EH (cell line): ENCODE data around the gene LRRC8C.
A peak's percentile ranks its signal among the peaks of the same experiment; 100 is the strongest.
"Not testable (repeated sequence)": the region's sequence is repeated elsewhere in the genome, so short reads cannot be mapped to it uniquely, and the experiment has no call there.

Experiments used
- DNase-seq: peaks from one replicate; pipeline ENCODE4 v3.0.0-alpha.2; 2015; ENCODE audit warnings: low read depth

LRRC8C gene

DNA sequence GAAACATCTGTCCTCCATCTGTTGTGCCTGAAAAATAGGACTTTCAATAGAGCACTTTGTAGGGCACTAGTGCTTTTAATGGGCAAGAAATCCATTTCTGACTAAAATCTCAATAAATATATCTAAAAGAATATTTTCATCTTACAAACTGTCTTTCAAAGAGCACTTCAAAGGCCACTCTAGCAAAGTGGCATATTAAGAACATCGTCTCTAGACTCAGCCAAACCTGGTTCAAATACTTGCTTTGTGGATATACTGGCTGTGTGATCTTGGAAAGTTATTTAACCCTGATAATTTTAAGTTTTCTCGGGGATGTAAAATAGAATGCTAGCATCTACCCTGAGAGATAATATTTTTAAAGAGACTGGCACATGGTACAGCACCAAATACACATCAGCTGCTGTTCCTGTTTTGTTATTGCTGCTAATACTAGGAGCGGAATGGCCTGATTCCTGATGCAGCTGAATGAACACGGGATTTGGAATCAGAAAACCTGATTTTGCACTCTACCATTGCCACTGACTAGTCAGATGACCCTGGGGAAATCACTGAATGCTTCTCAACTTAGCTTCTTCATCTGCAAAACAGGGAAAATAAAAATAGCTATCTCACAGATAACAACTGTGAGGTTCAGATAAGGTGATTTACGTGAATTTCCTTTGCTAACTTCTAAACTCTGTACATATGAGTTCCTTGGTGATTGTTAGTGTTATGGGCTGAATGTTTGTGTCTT is 25.2 kb upstream of the LRRC8C start:
- no peak for DNase-seq

DNA sequence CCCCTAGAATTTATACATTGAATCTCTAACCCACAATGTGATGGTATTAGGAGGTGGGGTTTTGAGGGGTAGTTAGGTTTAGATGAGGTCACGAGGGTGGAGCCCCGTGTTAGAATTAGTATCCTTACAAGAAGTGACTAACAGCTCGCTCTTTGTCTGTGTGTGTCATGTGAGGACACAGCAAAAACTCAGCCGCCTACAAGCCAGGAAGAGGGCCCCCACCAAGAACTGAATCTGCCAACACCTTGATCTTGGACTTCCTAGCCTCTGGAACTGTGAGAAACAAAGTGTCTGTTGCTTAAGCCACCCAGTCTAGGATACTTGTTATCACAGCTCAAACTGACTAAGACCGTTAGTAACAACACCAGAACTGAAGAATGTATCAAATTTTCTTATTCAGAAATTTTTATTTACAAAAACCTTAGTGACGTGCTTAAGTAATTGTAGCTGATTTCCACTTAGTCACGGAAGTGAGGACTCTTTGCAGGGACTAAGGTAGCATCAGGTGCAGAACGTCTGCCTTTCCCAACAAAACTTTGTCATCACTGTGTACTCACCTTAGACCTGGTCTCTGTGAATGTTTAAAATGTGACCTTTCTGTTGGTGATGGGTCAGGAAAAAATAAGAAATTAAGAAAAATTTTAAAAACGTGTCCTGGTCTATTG is 24.5 kb upstream of the LRRC8C start:
- DNase-seq, result no peak

DNA sequence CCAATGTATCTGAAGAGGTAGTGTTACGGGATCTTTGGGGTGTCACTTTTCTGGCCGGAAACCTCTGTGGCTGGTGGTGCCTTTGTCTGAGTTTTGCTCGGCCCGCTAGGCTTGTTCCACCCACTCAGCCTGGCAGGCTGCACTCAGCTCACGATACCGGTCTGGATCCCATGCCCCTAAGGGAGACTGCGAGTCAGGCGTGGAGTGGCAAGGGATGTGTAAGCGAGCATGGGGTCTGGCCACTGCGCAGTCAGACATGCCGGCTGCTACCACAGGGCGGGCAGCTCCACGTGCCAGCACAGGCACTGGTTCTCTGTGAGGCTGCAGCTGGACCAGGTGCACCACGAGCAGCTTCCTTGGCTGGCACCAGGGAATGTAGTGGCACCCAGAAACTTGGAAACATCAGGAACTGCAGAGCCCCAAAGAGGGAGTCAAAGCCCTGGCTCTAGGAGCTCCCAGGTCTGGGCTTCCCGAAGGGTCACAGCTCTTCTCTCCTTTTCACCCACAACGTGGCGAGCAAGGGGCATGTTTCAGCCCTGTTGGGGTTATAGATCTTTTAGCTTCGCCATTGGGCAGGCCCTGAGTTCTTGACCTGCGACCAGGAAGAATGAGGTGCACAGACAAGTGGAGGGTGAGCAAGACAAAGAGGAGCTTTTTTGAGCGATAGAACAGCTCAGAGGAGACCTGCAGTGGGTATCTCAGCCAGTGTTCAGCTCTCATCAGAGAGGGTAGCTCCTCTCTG is 23.8 kb upstream of the LRRC8C start:
- DNase-seq, result no peak

DNA sequence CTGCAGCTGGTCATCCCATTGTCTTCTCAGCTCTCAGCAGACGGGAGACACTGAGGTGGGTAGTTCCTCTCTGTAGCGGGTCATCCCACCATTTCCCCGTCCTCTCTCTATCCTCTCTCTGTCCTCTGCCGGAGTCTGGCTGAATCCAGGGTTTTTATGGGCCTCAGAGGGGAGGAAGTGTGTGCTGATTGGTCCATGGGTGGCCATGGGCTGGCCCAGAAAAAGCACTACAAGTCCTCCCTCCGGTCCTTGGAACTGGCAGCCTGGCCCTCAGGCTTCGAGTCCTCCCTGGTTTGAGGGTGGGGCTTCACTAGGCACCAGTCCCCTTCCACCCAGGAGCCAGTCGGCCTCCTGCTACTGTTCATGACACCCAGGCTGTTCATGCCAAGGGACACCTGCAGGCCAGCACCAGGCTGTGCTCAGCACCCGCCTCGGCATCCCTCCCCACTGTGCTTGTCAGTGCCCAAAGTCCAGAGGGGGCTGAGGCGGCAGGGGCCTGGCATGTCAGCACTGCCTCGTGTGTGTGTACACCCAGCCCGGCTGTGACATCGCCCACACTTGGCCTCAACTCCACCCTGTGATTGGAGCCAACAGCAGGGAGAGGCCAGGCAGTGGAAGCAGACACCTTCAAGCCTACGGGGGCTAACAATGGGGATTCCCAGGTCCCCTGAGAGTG is 23.0 kb upstream of the LRRC8C start:
- DNase-seq, result no peak

DNA sequence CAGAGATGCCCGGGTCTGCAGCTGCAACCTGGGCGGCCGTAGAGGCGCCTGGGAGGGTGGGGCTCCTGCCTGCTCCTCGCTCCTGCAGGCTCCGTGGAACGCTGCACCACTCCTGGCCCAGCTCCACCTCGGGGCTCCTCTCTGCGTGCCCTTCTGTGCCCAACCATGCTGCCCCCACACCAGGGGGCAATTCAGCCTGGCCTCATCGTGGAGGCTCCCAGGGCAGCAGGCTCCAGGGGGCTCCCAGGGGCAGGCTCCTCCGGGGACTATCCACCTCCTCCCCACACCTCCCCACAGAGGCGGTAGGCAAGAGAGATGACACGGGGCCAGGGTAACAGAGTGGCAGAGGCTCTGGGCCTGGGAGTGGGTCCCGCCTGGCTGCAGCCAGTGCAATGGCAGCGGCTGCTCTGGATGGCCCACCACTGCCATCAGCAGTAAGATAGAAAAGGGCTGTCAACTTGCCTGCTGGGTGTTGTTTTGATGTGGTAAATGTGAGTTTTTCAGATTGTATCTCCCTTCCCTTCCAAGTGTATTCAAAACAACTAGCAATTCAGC is 22.4 kb upstream of the LRRC8C start:
- no peak for DNase-seq

DNA sequence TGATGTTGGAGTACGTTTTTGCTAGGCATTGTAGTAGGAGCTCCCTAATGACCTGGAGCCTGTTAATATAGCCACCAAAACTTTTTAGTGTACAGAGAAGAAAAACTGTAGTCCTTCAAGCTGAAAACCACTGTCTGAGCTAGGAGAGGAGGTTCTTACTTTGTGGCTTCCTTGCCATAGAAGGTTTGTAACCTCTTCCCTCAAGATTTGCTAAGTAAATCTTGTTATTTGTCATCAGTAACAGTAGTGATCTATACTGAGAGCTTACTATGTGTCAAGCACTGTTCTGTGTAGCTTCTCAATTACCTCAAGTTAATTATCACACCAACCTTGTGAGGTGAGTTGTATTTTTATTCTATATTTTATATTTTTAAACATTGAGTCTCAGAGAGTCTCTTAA is 21.2 kb upstream of the LRRC8C start:
- DNase-seq, result no peak

DNA sequence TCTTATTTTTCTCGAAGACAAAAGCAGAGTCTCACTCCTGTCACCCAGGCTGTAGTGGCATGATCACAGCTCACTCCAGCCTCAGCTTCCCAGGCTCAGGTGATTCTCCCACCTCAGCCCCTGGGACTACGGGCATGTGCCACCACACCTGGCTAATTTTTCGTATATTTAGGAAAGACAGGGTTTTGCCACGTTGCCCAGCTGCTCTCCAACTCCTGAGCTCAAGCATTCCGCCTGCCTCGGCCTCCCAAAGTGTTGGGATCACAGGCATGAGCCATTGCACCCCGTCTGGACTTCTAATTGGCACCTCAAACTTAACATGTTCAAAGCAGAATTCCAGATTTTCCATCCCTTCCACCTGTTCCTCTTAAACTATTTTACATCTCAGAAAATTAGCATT is 19.0 kb upstream of the LRRC8C start:
- DNase-seq, result no peak

DNA sequence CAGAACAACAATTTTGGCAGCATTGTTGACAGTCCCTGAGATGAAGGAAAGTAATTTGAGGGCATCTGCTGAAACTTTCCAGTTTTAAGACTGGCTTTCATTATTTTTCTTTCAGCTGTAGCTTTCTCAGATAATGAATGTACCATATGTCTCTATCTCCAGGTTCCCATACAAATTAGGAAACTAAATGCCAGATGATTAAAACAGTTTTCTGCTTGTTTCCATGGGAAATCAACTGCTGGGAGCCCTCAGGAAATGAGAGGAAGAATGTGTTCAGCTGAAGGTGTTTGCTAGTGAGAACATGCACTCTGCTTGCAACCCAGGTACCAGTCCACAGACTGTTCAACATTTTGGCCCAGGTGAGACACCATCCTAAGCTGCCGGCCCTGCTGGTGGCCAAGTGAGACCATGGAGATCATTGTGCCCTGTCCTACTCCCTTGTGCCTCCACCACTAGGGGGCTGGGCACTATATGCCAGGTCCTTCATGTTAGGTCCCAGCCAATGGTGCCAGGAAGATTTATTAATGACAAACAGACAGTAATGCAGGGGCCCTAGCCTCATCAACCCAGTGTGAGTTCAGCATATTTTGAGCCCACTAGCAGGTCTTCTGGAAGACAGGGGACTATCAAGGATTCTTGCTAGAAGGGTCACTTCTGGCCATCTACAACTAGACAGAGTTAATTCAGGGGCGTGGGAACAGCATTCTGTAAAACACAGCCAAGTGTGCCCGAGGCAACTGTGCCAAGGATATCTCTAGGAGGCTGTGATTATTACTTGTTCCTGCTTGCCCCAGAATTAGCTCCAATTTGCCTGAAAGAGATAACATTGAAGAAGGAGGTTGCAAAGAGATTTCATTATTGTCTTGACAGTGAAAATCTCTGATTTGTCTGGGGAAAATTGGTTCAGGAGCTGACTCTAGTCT is 17.0 kb upstream of the LRRC8C start:
- DNase-seq, result peak; percentile 31

DNA sequence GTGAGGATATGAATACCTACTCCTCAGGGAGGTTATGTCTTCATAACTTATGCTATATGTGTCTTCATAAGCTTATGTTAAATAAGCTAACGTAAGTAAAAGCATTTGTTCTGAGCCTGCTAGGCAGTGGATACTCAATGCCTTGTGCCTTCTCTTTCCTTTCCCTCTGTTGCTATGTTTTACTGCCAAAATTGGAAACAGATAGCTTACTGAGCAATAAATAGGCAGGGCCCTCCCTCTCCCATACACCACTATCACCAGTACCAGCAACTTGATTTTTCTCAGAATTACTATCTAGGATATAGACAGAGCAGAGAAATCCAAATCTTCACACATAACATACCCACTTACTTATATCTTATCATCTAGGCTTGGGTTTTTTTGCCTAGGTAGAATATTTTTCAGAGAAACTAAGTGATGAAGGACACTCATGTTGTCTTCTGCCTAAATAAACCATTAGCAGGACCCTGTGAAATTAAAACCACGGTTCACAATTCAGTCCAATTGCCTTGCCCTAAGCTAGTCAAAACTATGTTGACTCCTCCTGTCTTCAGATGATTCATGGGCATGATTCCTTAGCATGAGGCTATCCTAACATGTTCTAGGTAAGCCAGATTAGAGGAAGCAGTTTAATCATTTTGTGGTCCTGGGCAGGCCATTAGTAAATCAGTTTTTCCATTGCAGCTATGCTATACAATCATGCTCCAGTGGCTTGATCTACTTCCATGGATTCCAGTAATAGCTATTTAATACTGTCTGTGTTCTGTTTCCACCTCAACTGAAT is 15.9 kb upstream of the LRRC8C start:
- DNase-seq, result no peak

DNA sequence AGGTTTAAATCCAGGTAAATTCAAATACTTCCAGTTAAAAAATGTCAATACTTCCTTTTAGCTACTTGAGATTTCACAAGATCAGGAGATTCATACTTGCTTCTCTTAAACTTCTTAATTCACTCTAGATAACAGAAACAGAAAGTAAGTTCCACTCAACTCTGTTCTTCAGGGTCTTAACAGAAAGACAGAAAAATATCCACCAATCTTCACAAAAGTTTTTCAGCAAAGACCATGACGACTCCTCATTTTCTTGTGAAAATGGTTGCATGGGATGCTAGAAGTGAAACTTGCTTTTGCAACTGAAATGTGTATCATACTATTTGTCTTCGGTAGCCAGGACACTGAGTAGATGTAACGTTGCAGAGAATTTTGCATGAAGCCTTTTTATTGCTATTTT is 12.3 kb upstream of the LRRC8C start:
- DNase-seq, result no peak

DNA sequence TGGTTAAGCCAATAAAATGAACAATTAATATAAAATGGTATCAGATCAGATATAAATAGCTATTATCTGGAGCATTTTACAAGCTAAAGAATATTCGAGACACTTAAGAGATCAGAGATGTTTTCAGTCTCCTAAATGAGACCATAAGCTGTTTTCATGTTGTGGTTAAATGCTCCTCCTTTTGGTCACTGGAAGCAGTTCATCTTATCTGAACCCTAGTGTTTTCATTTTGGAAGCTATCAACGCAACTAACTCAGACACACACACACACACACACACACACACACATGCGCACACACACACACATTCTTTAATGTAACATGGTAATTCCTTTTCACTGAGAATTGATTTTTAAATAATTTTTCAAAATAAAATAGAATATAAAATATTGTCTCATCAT is 10.0 kb upstream of the LRRC8C start:
- DNase-seq, result no peak

DNA sequence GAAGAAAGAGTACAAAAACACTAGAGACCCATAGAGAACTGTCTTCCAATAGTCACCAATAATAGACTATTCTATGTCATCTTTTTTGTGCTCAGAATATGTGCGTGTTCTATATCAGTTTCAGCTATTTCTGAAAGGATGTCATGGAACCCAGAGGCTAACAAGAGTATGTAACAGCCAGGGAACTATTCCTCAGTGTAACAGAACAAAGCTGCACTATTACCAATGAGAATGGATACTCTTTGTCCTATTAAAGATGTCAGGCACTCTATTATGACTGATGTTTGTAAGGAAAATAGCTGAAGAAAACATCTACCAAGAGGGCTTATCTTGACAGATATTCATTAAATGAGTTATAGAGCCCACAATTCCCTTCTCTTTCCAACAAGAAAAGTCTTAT is 8.6 kb upstream of the LRRC8C start:
- DNase-seq, result no peak

DNA sequence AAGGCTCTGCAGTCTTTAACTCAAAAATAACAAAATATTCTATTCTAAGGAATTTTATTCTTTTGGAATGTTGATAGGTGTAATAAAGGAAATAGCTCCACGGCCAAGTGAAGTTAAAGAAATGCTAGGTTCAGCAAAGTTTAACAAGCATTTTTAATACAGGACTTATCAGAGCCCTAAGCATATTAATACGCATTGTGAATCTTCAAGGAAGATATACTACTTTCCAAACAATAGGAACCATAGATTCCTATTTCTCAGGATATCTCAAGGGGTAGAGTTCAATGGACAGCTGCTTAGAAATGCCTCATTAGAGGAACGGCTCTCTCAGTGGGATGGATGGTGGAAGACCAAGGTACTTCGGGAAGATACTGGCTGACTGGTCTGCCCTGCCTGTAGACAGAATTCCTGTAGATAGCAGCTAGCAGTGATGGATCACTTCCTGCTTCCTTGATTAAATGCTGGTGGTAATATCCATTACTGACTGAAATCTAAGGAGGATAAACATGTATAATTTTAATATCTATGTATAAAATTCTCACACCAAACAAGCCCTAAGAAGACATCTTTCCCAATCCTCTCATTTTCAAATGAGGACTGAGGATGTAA is 8.1 kb upstream of the LRRC8C start:
- no peak for DNase-seq

DNA sequence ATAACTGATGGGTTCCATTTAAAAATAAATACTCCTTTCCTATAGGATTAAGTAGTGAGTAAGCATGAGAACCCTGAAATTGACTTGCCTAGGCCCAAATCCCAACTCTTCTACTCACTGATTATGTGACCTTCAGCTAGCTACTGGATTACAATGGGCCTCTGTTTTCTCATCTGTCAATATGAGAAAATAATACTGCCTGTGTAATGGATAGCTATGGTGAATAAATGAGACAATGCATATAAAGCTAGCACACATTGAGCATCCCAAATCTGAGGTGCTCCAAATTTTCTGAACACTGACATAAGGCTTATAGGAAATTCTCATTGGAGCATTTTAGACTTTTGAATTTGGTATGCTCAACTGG is 5.3 kb upstream of the LRRC8C start:
- DNase-seq, result no peak

DNA sequence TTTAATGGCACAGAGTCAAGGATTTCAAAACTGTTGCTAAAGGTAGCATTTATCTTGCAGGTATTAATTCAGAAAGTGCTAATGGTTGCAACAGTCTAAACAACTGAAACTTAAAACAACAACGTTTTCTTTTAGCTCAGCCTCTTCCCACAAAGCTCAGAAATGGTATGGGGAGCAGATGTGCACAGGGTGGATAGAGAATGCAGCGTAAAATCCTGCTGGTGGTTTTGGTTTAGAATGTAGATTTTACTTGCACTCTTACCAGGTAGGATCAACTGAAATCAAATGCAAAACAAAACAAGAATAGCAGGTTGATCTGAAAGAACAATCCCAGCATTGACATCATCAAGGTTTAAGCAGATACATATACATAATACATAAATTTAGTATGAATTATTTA is 3.8 kb upstream of the LRRC8C start:
- no peak for DNase-seq

DNA sequence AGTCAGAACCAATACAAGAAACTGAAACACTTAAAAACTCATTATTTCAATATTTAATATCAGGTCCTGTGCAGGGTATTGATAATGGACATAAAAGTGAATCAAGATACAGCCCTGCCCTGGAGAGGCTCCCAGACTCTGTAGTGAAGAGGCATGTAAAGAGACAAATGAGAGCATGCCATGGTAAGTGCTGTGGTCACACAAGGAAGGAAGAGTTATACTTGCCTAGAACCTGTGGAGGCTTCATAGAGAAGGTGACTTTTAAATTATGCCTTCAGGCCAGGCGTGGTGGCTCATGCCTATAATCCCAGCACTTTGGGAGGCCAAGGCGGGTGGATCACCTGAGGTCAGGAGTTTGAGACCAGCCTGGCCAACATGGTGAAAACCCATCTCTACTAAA is 3.3 kb upstream of the LRRC8C start:
- DNase-seq, result not testable (repeated sequence)

DNA sequence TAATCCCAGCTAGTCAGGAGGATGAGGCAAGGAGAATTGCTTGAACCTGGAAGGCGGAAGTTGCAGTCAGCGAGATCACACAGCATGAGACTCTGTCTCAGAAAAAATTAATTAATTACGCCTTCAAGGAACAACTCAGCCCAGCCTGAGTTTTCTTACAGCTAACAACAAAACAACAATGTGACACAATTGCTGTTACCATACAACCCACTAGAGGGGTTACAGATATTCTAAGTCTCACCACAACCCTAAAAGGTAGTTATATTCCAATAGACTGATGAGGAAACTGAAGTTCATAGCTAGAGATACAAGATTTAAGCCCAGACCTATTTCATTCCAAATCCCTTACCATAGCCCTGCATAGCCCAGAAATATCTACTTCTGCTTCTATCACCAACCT is 2.9 kb upstream of the LRRC8C start:
- DNase-seq, result no peak

DNA sequence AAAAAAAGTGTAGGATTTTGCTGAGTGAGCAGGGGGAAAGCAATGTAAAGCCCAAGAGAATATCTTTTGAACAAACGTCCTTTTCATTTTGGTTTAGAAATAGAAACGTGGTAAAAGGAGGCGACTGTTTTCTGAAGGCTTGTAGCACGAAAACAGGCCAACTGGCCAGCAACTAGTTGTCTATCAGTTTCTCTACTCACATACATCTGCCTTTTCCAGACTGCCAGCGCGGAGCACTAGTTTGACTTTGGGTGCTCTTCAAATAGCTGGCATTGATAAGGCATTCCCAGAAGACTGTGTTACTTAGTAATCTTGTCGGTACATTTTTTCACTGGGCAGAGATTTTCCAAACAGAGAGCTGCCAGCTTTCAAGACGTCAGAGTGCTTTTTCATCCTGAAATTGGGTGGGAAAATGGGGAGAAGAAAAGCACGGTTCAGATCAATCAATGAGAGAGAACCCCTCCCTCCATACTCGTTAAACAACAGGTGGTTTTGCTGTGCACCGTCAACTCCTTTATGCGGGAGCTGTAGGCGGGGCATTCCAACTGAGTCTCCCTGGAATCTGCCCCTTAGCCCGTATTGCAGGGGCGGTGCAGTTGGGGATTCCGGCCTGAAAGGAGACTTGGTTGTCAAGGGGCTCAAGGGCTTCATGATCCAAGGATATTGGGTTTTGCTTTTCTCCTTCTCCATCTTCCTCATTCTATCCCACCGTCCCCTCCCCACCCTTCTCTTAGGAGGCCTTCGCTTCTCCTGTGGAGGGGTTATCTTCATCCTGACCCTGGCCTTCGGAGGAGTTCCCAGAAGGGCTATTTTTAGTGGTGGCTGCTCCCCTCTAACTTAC is 884 bp upstream of the LRRC8C start:
- DNase-seq, result no peak

DNA sequence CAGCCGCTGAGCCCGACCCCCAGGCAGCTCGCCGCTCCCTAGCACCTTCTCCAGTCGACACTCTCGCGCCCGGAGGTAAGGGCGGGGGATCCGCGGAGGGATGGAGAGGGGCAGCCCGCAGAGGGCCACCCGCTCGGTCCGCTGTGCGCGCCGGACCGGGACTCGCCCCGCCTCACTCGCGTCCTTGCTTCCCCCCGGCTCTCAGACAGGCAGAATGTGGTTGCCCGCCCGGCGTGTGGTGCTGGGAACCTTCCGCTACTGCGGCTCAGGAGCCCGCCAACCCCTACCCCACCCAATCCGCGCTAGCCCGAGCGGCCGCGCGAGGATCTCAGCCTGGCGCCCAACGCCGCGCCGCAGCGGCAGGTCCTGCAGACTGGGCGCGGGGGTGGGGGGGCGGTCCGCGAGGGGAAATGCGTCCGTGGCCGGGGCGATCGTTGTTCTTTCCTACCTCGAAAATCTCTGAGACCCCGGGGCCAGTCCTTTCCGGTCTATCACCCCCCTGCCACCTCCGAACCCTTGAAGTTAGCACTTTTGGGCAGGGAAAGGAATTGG is 404 bp downstream of the LRRC8C start:
- peak; percentile 65 for DNase-seq
